ENCODE measurements around the gene PCDHGA10. TPM values are rescaled to one million over a fixed set of nuclear protein-coding genes. Genes with fewer than 3 reads are reported as not detected.
"Not testable (repeated sequence)": the region's sequence is repeated elsewhere in the genome, so short reads cannot be mapped to it uniquely, and the experiment has no call there.

PCDHGA10 gene
- total RNA-seq, 2 experiments from 2014 or later, result not detected

DNA sequence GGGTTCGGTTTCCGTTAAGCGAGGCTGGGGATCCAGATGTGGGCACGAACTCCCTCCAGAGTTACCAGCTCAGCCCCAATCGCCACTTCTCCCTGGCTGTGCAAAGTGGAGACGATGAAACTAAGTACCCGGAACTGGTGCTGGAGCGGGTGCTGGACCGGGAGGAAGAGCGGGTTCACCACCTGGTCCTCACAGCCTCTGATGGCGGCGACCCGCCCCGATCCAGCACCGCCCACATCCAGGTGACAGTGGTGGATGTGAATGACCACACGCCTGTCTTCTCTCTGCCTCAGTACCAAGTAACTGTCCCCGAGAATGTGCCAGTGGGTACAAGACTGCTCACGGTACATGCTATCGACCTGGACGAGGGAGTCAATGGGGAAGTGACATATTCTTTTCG lies 29.4 kb upstream of the PCDHGA10 start:
- Mint-ChIP-seq H3K4me1 (no peaks in the 10 kb centered on the region), H3K36me3 (ENCODE audit: low read depth) (no peaks in the 10 kb centered on the region), H3K4me3 (no peak overlapping the region), H3K27me3 (peaks cover 41% of the 10 kb centered on the region), H3K27ac (no peak overlapping the region), H3K9me3 (peaks cover 14% of the 10 kb centered on the region)
- POLR2A ChIA-PET, result no interaction called here
- DNase-seq, result no peak
- CTCF ChIA-PET, result interaction anchor here (0.8 to 1.1 kb wide), 2 partner anchors 13 to 47 kb away, joined by 3 to 5 read pairs; partner anchors contain the start of genes PCDHGA12 and PCDHGB3

DNA sequence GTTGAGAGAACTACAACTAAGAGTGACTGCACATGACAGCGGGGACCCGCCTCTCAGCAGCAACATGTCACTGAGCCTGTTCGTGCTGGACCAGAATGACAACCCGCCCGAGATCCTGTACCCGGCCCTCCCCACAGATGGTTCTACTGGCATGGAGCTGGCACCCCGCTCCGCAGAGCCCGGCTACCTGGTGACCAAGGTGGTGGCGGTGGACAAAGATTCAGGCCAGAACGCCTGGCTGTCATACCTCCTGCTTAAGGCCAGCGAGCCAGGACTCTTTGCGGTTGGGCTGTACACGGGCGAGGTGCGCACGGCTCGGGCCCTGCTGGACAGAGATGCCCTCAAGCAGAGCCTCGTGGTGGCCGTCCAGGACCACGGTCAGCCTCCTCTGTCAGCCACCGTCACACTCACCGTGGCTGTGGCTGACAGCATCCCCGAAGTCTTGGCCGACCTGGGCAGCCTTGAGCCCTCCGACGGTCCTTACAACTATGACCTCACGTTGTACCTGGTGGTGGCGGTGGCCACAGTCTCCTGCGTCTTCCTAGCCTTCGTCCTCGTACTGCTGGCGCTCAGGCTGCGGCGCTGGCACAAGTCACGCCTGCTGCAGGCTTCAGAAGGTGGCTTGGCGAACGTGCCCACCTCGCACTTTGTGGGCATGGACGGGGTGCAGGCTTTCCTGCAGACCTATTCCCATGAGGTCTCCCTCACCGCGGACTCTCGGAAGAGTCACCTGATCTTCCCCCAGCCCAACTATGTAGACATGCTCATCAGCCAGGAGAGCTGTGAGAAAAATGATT lies 28.1 kb upstream of the PCDHGA10 start:
- H3K36me3 Mint-ChIP-seq (ENCODE audit: low read depth), result no peaks in the 10 kb centered on the region
- ChIA-PET CTCF (no interaction called here), POLR2A (no interaction called here)
- no peak overlapping the region for H3K4me3 Mint-ChIP-seq
- no peaks in the 10 kb centered on the region for H3K4me1 Mint-ChIP-seq
- DNase-seq, result no peak
- H3K9me3 Mint-ChIP-seq, result peaks cover 21% of the 10 kb centered on the region
- H3K27me3 Mint-ChIP-seq, result peaks cover 47% of the 10 kb centered on the region
- no peak overlapping the region for H3K27ac Mint-ChIP-seq

DNA sequence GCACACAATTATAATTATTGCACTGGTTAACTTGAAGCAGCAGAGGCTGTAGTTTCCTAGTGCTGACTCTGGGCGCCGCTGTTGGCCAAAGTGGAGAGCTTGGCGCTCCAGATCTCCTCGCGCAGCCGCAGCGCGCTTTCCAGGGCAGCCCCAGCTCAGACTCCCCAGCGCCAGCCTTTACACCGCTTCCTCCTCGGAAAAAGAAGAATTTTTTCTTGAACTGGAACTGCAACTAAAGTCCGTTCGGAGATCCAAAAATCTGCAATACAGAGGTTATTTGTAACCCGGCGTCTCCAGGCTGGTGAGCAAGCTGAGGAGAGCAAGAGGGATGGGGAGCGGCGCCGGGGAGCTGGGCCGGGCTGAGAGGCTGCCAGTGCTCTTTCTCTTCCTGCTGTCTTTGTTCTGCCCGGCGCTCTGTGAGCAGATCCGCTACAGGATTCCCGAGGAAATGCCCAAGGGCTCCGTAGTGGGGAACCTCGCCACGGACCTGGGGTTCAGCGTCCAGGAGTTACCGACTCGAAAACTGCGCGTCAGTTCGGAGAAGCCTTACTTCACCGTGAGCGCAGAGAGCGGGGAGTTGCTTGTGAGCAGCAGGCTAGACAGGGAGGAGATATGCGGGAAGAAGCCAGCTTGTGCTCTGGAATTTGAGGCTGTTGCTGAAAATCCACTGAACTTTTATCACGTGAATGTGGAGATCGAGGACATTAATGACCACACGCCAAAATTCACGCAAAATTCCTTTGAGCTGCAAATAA lies 25.1 kb upstream of the PCDHGA10 start, which contains the start of gene PCDHGB4:
Gene PCDHGB4 (plus strand): TSS at position 142 of the 755 bp plus-strand sequence. CDS start 187 bp downstream, at position 329.
- H3K27ac Mint-ChIP-seq; H3K36me3 Mint-ChIP-seq (ENCODE audit: low read depth); H3K4me3 Mint-ChIP-seq; POLR2A ChIA-PET; H3K4me1 Mint-ChIP-seq; DNase-seq: not testable (repeated sequence)
- Mint-ChIP-seq H3K27me3 (peaks cover 50% of the 10 kb centered on the region), H3K9me3 (peaks cover 28% of the 10 kb centered on the region)
- CTCF ChIA-PET, result interaction anchor here (0.8 to 1.7 kb wide), 3 partner anchors 16 to 57 kb away, joined by 3 to 5 read pairs (median 5); partner anchors contain the start of genes PCDHGA1 and PCDHGB3

DNA sequence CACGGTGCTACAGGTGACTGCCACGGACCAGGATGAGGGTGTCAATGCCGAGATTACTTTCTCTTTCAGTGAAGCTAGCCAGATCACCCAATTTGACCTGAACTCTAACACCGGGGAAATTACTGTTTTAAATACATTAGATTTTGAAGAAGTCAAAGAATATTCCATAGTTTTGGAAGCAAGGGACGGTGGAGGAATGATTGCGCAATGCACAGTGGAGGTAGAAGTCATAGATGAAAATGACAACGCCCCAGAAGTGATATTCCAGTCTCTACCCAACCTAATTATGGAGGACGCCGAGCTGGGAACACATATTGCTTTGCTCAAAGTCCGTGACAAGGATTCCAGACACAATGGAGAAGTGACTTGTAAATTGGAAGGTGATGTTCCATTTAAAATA lies 24.1 kb upstream of the PCDHGA10 start:
- no peak for DNase-seq
- Mint-ChIP-seq H3K4me1 (no peaks in the 10 kb centered on the region), H3K4me3 (no peak overlapping the region), H3K27ac (no peak overlapping the region), H3K9me3 (peaks cover 27% of the 10 kb centered on the region), H3K36me3 (ENCODE audit: low read depth) (peaks cover 2% of the 10 kb centered on the region), H3K27me3 (peaks cover 45% of the 10 kb centered on the region)
- POLR2A ChIA-PET, result no interaction called here
- CTCF ChIA-PET, result interaction anchor here (1.7 kb wide), 1 partner anchor 19 kb away, joined by 5 read pairs; the partner anchor contains the start of gene PCDHGB3

DNA sequence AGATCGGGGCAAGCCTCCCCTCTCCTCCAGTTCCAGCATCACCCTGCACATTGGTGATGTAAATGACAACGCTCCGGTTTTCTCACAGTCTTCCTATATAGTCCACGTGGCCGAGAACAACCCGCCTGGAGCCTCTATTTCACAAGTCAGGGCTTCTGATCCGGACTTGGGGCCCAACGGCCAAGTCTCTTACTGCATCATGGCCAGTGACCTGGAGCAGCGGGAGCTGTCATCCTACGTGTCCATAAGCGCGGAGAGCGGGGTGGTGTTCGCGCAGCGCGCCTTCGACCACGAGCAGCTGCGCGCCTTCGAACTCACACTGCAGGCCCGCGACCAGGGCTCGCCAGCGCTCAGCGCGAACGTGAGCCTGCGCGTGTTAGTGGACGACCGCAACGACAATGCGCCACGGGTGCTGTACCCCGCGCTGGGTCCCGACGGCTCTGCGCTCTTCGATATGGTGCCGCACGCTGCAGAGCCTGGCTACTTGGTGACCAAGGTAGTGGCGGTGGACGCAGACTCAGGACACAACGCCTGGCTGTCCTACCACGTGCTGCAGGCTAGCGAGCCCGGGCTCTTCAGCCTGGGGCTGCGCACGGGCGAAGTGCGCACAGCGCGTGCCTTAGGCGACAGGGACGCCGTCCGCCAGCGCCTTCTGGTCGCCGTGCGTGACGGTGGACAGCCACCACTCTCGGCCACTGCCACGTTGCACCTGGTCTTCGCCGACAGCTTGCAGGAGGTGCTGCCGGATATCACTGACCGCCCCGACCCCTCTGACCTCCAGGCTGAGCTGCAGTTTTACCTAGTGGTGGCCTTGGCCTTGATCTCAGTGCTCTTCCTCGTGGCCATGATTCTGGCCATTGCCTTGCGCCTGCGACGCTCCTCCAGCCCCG lies 23.4 kb upstream of the PCDHGA10 start:
- ChIA-PET CTCF (interaction anchor here (1.2 to 1.7 kb wide), 3 partner anchors 19 to 175 kb away, joined by 3 to 5 read pairs (median 3); partner anchors contain the start of genes PCDHGB2 and PCDHGB3), POLR2A (no interaction called here)
- Mint-ChIP-seq H3K36me3 (ENCODE audit: low read depth) (peaks cover 2% of the 10 kb centered on the region), H3K9me3 (peaks cover 26% of the 10 kb centered on the region), H3K4me3 (no peak overlapping the region), H3K27ac (no peak overlapping the region), H3K27me3 (peaks cover 49% of the 10 kb centered on the region), H3K4me1 (no peaks in the 10 kb centered on the region)
- no peak for DNase-seq

DNA sequence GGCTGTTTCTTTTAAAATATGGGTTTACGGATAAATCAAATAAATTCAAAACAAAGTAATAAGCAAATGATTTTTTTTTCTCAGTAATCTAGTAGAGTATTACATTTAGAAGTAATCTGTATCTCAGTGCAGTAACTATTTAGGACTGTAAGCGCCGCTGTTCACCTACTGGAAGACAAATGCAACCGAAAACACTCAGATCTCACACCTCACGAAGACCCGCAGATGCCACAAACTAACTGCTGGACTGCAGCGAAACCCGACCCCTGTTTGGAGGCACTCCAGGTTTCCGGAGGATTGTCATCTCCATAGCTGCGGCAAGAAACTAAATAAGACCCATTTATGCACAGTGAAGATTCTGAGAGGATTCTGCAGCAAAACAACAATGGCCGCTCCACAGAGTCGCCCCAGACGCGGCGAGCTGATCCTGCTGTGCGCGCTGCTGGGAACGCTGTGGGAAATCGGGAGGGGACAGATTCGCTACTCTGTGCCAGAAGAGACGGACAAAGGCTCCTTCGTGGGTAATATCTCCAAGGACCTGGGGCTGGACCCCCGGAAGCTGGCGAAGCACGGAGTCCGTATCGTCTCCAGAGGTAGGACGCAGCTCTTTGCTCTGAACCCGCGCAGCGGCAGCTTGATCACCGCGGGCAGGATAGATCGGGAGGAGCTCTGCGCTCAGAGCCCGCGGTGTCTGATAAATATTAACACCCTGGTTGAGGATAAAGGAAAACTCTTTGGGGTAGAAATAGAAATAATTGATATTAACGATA lies 20.2 kb upstream of the PCDHGA10 start, which contains the start of gene PCDHGA8:
Gene PCDHGA8 (plus strand): TSS at position 205 of the 770 bp plus-strand sequence. CDS start 181 bp downstream, at position 386.
- H3K27ac Mint-ChIP-seq, result no peak within 1 kb of the TSS
- peaks cover 46% of the 10 kb centered on the region for H3K27me3 Mint-ChIP-seq
- peaks cover 2% of the 10 kb centered on the region for H3K36me3 Mint-ChIP-seq (ENCODE audit: low read depth)
- POLR2A ChIA-PET, result no interaction called here
- CTCF ChIA-PET, result interaction anchor here (0.9 to 1.2 kb wide), 2 partner anchors 12 to 54 kb away, joined by 3 read pairs; partner anchors contain the start of gene PCDHGA2
- H3K9me3 Mint-ChIP-seq, result peaks cover 32% of the 10 kb centered on the region
- no peak within 1 kb of the TSS for H3K4me3 Mint-ChIP-seq
- H3K4me1 Mint-ChIP-seq, result no peaks in the 10 kb centered on the region
- no peak for DNase-seq

DNA sequence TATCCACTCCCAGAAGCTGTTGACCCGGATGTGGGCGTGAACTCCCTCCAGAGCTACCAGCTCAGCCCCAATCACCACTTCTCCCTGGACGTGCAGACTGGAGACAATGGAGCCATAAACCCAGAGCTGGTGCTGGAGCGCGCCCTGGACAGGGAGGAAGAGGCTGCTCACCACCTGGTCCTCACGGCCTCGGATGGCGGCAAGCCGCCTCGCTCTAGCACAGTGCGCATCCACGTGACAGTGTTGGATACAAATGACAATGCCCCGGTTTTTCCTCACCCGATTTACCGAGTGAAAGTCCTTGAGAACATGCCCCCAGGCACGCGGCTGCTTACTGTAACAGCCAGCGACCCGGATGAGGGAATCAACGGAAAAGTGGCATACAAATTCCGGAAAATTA lies 19.5 kb upstream of the PCDHGA10 start:
- CTCF ChIA-PET, result interaction anchor here (0.9 kb wide), 1 partner anchor 13 kb away, joined by 3 read pairs; no protein-coding TSS in a partner anchor
- Mint-ChIP-seq H3K9me3 (peaks cover 31% of the 10 kb centered on the region), H3K27me3 (peaks cover 44% of the 10 kb centered on the region), H3K4me3 (no peak overlapping the region), H3K27ac (no peak overlapping the region), H3K36me3 (ENCODE audit: low read depth) (peaks cover 2% of the 10 kb centered on the region), H3K4me1 (no peaks in the 10 kb centered on the region)
- POLR2A ChIA-PET, result no interaction called here
- DNase-seq, result no peak

DNA sequence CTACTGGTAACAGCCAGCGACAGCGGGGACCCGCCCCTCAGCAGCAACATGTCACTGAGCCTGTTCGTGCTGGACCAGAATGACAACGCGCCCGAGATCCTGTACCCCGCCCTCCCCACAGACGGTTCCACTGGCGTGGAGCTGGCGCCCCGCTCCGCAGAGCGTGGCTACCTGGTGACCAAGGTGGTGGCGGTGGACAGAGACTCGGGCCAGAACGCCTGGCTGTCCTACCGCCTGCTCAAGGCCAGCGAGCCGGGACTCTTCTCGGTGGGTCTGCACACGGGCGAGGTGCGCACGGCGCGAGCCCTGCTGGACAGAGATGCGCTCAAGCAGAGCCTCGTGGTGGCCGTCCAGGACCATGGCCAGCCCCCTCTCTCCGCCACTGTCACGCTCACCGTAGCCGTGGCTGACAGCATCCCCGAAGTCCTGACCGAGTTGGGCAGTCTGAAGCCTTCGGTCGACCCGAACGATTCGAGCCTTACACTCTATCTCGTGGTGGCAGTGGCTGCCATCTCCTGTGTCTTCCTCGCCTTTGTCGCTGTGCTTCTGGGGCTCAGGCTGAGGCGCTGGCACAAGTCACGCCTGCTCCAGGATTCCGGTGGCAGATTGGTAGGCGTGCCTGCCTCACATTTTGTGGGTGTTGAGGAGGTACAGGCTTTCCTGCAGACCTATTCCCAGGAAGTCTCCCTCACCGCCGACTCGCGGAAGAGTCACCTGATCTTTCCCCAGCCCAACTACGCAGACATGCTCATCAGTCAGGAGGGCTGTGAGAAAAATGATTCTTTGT lies 18.2 kb upstream of the PCDHGA10 start:
- POLR2A ChIA-PET, result not testable (repeated sequence)

DNA sequence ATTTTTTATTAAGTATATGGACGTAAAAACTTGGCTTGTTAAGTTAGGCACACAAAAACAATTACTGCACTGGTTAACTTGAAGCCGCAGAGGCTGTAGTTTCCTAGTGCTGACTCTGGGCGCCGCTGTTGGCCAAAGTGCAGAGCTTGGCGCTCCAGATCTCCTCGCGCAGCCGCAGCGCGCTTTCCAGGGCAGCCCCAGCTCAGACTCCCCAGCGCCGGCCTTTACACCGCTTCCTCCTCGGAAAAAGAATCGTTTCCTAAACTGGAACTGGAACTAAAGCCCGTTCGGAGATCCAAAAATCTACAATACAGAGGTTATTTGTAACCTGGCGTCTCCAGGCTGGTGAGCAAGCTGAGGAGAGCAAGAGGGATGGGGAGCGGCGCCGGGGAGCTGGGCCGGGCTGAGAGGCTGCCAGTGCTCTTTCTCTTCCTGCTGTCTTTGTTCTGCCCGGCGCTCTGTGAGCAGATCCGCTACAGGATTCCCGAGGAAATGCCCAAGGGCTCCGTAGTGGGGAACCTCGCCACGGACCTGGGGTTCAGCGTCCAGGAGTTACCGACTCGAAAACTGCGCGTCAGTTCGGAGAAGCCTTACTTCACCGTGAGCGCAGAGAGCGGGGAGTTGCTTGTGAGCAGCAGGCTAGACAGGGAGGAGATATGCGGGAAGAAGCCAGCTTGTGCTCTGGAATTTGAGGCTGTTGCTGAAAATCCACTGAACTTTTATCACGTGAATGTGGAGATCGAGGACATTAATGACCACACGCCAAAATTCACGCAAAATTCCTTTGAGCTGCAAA lies 14.8 kb upstream of the PCDHGA10 start, which contains the start of gene PCDHGB5:
Gene PCDHGB5 (plus strand): TSS at position 192 of the 796 bp plus-strand sequence. CDS start 181 bp downstream, at position 373.
- ChIA-PET CTCF (interaction anchor here (1.2 to 3.0 kb wide), 9 partner anchors 10 to 556 kb away, joined by 3 to 11 read pairs (median 5); partner anchors contain the start of genes PCDHGA10, PCDHGA11, PCDHGA6 and PCDHGB6), POLR2A (interaction anchor here (0.7 kb wide), 1 partner anchor 15 kb away, joined by 3 read pairs; the partner anchor contains the start of gene PCDHGA10)
- peak; percentile 34 for DNase-seq
- Mint-ChIP-seq H3K4me3 (peak within 1 kb of the TSS; percentile 25), H3K27me3 (peaks cover 48% of the 10 kb centered on the region), H3K9me3 (peaks cover 24% of the 10 kb centered on the region), H3K27ac (peak within 1 kb of the TSS; percentile 33)
- not testable (repeated sequence) for H3K36me3 Mint-ChIP-seq (ENCODE audit: low read depth); H3K4me1 Mint-ChIP-seq

More for the DNA sequence above, 18.2 kb upstream of the PCDHGA10 start:
- CTCF ChIA-PET, result interaction anchor here (0.8 kb wide), 2 partner anchors 30 to 161 kb away, joined by 3 read pairs; no protein-coding TSS in a partner anchor
- not testable (repeated sequence) for H3K4me3 Mint-ChIP-seq; H3K27ac Mint-ChIP-seq; H3K36me3 Mint-ChIP-seq (ENCODE audit: low read depth); DNase-seq; H3K4me1 Mint-ChIP-seq
- Mint-ChIP-seq H3K27me3 (peaks cover 47% of the 10 kb centered on the region), H3K9me3 (peaks cover 32% of the 10 kb centered on the region)

DNA sequence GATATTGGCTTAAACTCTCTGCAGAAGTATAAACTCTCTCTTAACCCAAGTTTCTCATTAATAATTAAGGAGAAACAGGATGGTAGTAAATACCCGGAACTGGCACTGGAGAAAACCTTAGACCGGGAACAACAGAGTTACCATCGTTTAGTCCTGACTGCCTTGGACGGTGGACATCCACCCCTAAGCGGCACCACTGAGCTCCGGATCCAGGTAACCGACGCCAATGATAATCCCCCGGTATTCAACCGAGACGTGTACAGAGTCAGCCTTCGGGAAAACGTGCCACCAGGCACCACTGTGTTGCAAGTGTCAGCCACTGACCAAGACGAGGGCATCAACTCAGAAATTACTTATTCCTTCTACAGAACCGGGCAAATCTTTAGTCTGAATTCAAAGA lies 14.2 kb upstream of the PCDHGA10 start:
- DNase-seq, result no peak
- H3K27me3 Mint-ChIP-seq, result peaks cover 52% of the 10 kb centered on the region
- H3K9me3 Mint-ChIP-seq, result peaks cover 29% of the 10 kb centered on the region
- H3K36me3 Mint-ChIP-seq (ENCODE audit: low read depth), result peaks cover 7% of the 10 kb centered on the region
- H3K4me1 Mint-ChIP-seq, result no peaks in the 10 kb centered on the region
- POLR2A ChIA-PET, result no interaction called here
- H3K4me3 Mint-ChIP-seq, result peak overlapping the region; percentile 25
- CTCF ChIA-PET, result interaction anchor here (1.2 to 3.0 kb wide), 3 partner anchors 18 to 557 kb away, joined by 3 to 11 read pairs (median 3); no protein-coding TSS in a partner anchor
- H3K27ac Mint-ChIP-seq, result peak overlapping the region; percentile 33

Measured in activated CD4-positive, alpha-beta T cell treated with anti-CD3 and anti-CD28 coated beads, Interleukin-2, amount 10 ng/mL, durations not matched to agents 7 days and 5 days (primary cell).